ENCODE measurements around the gene ZNF341.
A peak's percentile ranks its signal among the peaks of the same experiment; 100 is the strongest.
"Not testable (repeated sequence)": the region's sequence is repeated elsewhere in the genome, so short reads cannot be mapped to it uniquely, and the experiment has no call there.

The ZNF341 gene

GRCh38 chr20:33770005-33770404, 38.2 kb downstream of the ZNF341 start:
- DNase-seq (ENCODE audit: low read depth): no peak

- DNase-seq (ENCODE audit: low read depth): no peak
These were observed 40.1 kb downstream of the ZNF341 start for GRCh38 chr20:33771938-33772337.

- DNase-seq (ENCODE audit: low read depth): no peak
These were observed 40.6 kb downstream of the ZNF341 start for GRCh38 chr20:33772439-33772838.

- no peak for DNase-seq (ENCODE audit: low read depth)
These were observed 41.8 kb downstream of the ZNF341 start for GRCh38 chr20:33773412-33774089.

GRCh38 chr20:33777816-33778215, 46.0 kb downstream of the ZNF341 start:
- no peak for DNase-seq (ENCODE audit: low read depth)

GRCh38 chr20:33781133-33781532, 49.3 kb downstream of the ZNF341 start:
- no peak for DNase-seq (ENCODE audit: low read depth)

- no peak for DNase-seq (ENCODE audit: low read depth)
These were observed 50.1 kb downstream of the ZNF341 start for GRCh38 chr20:33781945-33782344.

GRCh38 chr20:33783256-33783655, 51.5 kb downstream of the ZNF341 start:
- DNase-seq (ENCODE audit: low read depth): no peak

- DNase-seq (ENCODE audit: low read depth): no peak
These were observed 52.0 kb downstream of the ZNF341 start for GRCh38 chr20:33783818-33784217.

- no peak for DNase-seq (ENCODE audit: low read depth)
These were observed 52.4 kb downstream of the ZNF341 start for GRCh38 chr20:33784225-33784624.

GRCh38 chr20:33785503-33785902, 53.7 kb downstream of the ZNF341 start:
- no peak for DNase-seq (ENCODE audit: low read depth)

GRCh38 chr20:33787253-33787891, 55.6 kb downstream of the ZNF341 start:
- DNase-seq (ENCODE audit: low read depth): no peak

GRCh38 chr20:33788351-33789049, 56.7 kb downstream of the ZNF341 start:
- no peak for DNase-seq (ENCODE audit: low read depth)

- DNase-seq (ENCODE audit: low read depth): no peak
These were observed 57.5 kb downstream of the ZNF341 start for GRCh38 chr20:33789109-33789857.

GRCh38 chr20:33789858-33790182, 58.0 kb downstream of the ZNF341 start:
- no peak for DNase-seq (ENCODE audit: low read depth)

- DNase-seq (ENCODE audit: low read depth): no peak
These were observed 58.8 kb downstream of the ZNF341 start for GRCh38 chr20:33790566-33790965.

GRCh38 chr20:33791021-33791420, 59.2 kb downstream of the ZNF341 start:
- no peak for DNase-seq (ENCODE audit: low read depth)

- no peak for DNase-seq (ENCODE audit: low read depth)
These were observed 59.7 kb downstream of the ZNF341 start for GRCh38 chr20:33791540-33791939.

GRCh38 chr20:33791959-33792597, 60.3 kb downstream of the ZNF341 start:
- DNase-seq (ENCODE audit: low read depth): peak; percentile 36

- DNase-seq (ENCODE audit: low read depth): not testable (repeated sequence)
These were observed 60.8 kb downstream of the ZNF341 start for GRCh38 chr20:33792598-33792989.

GRCh38 chr20:33793011-33793931, 61.5 kb downstream of the ZNF341 start:
- DNase-seq (ENCODE audit: low read depth): no peak

All from activated T-cell treated with anti-CD3 and anti-CD28 coated beads for 48 hours (primary cell).